Measurements from ENCODE around the gene CTSV. TPM values are rescaled to one million over a fixed set of nuclear protein-coding genes. Genes with fewer than 3 reads are reported as not detected.
"Not testable (repeated sequence)": the region's sequence is repeated elsewhere in the genome, so short reads cannot be mapped to it uniquely, and the experiment has no call there.

The CTSV gene
- total RNA-seq, 1 experiment from 2014 or later = 47.3 TPM

- POLR2A ChIA-PET (ENCODE audit: unreplicated experiment); BruUV-seq (replicated peaks); H3K9me2 ChIP-seq (ENCODE audit: insufficient read depth); H3K4me1 ChIP-seq (replicated peaks; ENCODE audit: insufficient read depth); H3K9me3 ChIP-seq (ENCODE audit: insufficient read depth, low read depth); DNase-seq; H3K27me3 ChIP-seq (ENCODE audit: insufficient read depth, low read depth); H2AFZ ChIP-seq; H4K20me1 ChIP-seq (ENCODE audit: insufficient read depth); H3K4me3 ChIP-seq; CTCF ChIA-PET; H3K36me3 ChIP-seq (ENCODE audit: low read depth); H3K27ac ChIP-seq; H3F3A ChIP-seq (ENCODE audit: insufficient read depth, low read depth); intact Hi-C loops (cut with micrococcal nuclease; ENCODE audit: unreplicated experiment); H3K4me2 ChIP-seq: not testable (repeated sequence)
- peaks cover 52% of the 10 kb centered on the region for H3K79me2 ChIP-seq (ENCODE audit: low read depth)
Observed at GRCh38 chr9:96989747-96990318, 49.1 kb downstream of the CTSV start.

- H3K4me2 ChIP-seq; CTCF ChIA-PET; H3F3A ChIP-seq (ENCODE audit: insufficient read depth, low read depth); H2AFZ ChIP-seq; BruUV-seq (replicated peaks); H3K9me2 ChIP-seq (ENCODE audit: insufficient read depth); H3K27me3 ChIP-seq (ENCODE audit: insufficient read depth, low read depth); DNase-seq; H4K20me1 ChIP-seq (ENCODE audit: insufficient read depth); H3K36me3 ChIP-seq (ENCODE audit: low read depth); H3K4me1 ChIP-seq (replicated peaks; ENCODE audit: insufficient read depth); H3K9me3 ChIP-seq (ENCODE audit: insufficient read depth, low read depth); H3K27ac ChIP-seq; H3K4me3 ChIP-seq; POLR2A ChIA-PET (ENCODE audit: unreplicated experiment); intact Hi-C loops (cut with micrococcal nuclease; ENCODE audit: unreplicated experiment): not testable (repeated sequence)
- H3K79me2 ChIP-seq (ENCODE audit: low read depth) = peaks cover 56% of the 10 kb centered on the region
Observed at GRCh38 chr9:96984887-96985286, 54.1 kb downstream of the CTSV start.

GRCh38 chr9:96984139-96984538 is 54.8 kb downstream of the CTSV start:
- H3K4me2 ChIP-seq; H3K27me3 ChIP-seq (ENCODE audit: insufficient read depth, low read depth); H4K20me1 ChIP-seq (ENCODE audit: insufficient read depth); H3K27ac ChIP-seq; H3K9me3 ChIP-seq (ENCODE audit: insufficient read depth, low read depth); H3K4me3 ChIP-seq; DNase-seq; H3F3A ChIP-seq (ENCODE audit: insufficient read depth, low read depth); H2AFZ ChIP-seq; BruUV-seq (replicated peaks); CTCF ChIA-PET; H3K36me3 ChIP-seq (ENCODE audit: low read depth); intact Hi-C loops (cut with micrococcal nuclease; ENCODE audit: unreplicated experiment); H3K4me1 ChIP-seq (replicated peaks; ENCODE audit: insufficient read depth); H3K9me2 ChIP-seq (ENCODE audit: insufficient read depth); POLR2A ChIA-PET (ENCODE audit: unreplicated experiment): not testable (repeated sequence)
- peaks cover 56% of the 10 kb centered on the region for H3K79me2 ChIP-seq (ENCODE audit: low read depth)

- CTCF ChIA-PET; H2AFZ ChIP-seq; BruUV-seq (replicated peaks); DNase-seq; H3K4me2 ChIP-seq; H3K27ac ChIP-seq; H3F3A ChIP-seq (ENCODE audit: insufficient read depth, low read depth); H3K4me1 ChIP-seq (replicated peaks; ENCODE audit: insufficient read depth); H3K9me2 ChIP-seq (ENCODE audit: insufficient read depth); H3K36me3 ChIP-seq (ENCODE audit: low read depth); H3K9me3 ChIP-seq (ENCODE audit: insufficient read depth, low read depth); H3K4me3 ChIP-seq; H3K27me3 ChIP-seq (ENCODE audit: insufficient read depth, low read depth); intact Hi-C loops (cut with micrococcal nuclease; ENCODE audit: unreplicated experiment); H4K20me1 ChIP-seq (ENCODE audit: insufficient read depth); POLR2A ChIA-PET (ENCODE audit: unreplicated experiment): not testable (repeated sequence)
- H3K79me2 ChIP-seq (ENCODE audit: low read depth) = peaks cover 58% of the 10 kb centered on the region
Observed at GRCh38 chr9:96983496-96984122, 55.3 kb downstream of the CTSV start.

Other genes starting within 250 kb of the CTSV start
- gene ZNF782, start 184.6 kb downstream of the CTSV start, total RNA-seq (2021) = 7.2 and 11.5 TPM in 2 replicates
- not detected in 2 replicates for gene NUTM2G, start 110.3 kb downstream of the CTSV start, total RNA-seq (2021)

All from PC-9 (cell line).